PC-3 (cell line): ENCODE measurements around the gene BORCS8. TPM values are rescaled to one million over a fixed set of nuclear protein-coding genes. Genes with fewer than 3 reads are reported as not detected.

Source experiments
- ATAC-seq: fragments of 200-7000 bp; cut with Tn5 transposase; 2 replicates; pipeline ENCODE4 v1.9.1; 2020; ENCODE audit warnings: mild to moderate bottlenecking, moderate library complexity
- BruUV-seq: library from RNA; stranded (reverse); fragments of 400-500 nt; replicated peaks from 2 replicates; lab custom pipeline; 2021; lab: Mats Ljungman, UMichigan
- CTCF ChIA-PET: fragments of 300-600 bp; sonication (Branson Sonifier 250); formaldehyde crosslinking; loops from one replicate; lab custom pipeline; 2022; ENCODE audit warnings: antibody characterized with exemption; lab: Charles Lee
- POLR2A ChIA-PET: fragments of 300-600 bp; sonication (Branson Sonifier 250); formaldehyde crosslinking; loops from one replicate; lab custom pipeline; 2022; ENCODE audit warnings: antibody characterized with exemption; ENCODE audit not compliant: unreplicated experiment; lab: Charles Lee
- DNase-seq: peaks from one replicate; pipeline ENCODE4 v3.0.0-alpha.2; 2015
- H2AFZ ChIP-seq: fragments of 300-600 bp; sonication (generic); 2 replicates; pipeline ENCODE4 v1.6.0; 2016; ENCODE audit warnings: antibody characterized with exemption, low read length
- H3F3A ChIP-seq: fragments of 300-600 bp; sonication (generic); one replicate; pipeline ENCODE4 v1.6.0; 2017; ENCODE audit warnings: antibody characterized with exemption, low read length, control low read depth, mild to moderate bottlenecking; ENCODE audit not compliant: unreplicated experiment
- H3K27ac ChIP-seq: fragments of 300-600 bp; sonication (generic); 2 replicates; pipeline ENCODE4 v1.5.1; 2016; ENCODE audit warnings: mild to moderate bottlenecking, low read length
- H3K27me3 ChIP-seq: fragments of 300-600 bp; sonication (generic); 2 replicates; pipeline ENCODE4 v1.6.1; 2016; ENCODE audit warnings: low read length, mixed read lengths
- H3K36me3 ChIP-seq: fragments of 300-600 bp; sonication (generic); 2 replicates; pipeline ENCODE4 v1.6.1; 2016; ENCODE audit warnings: low read depth, mixed run types, low read length, mixed read lengths
- H3K4me1 ChIP-seq: fragments of 300-600 bp; sonication (generic); 2 replicates; pipeline ENCODE4 v1.5.1; 2016; ENCODE audit warnings: low read length; ENCODE audit not compliant: insufficient read depth
- H3K4me2 ChIP-seq: fragments of 300-600 bp; sonication (generic); 2 replicates; pipeline ENCODE4 v1.6.0; 2016; ENCODE audit warnings: low read length
- H3K4me3 ChIP-seq: fragments of 300-600 bp; sonication (generic); 2 replicates; pipeline ENCODE4 v1.5.1; 2016; ENCODE audit warnings: mild to moderate bottlenecking, low read length, mixed read lengths
- H3K79me2 ChIP-seq: fragments of 300-600 bp; sonication (generic); 2 replicates; pipeline ENCODE4 v1.6.1; 2017; ENCODE audit warnings: low read length, mixed read lengths
- H3K9ac ChIP-seq: fragments of 300-600 bp; sonication (generic); 2 replicates; pipeline ENCODE4 v1.6.0; 2016; ENCODE audit warnings: mild to moderate bottlenecking, low read length
- H3K9me2 ChIP-seq: fragments of 300-600 bp; sonication (generic); replicated peaks from 2 replicates; pipeline ENCODE4 v1.6.1; 2016; ENCODE audit warnings: mixed run types, low read length, mixed read lengths
- H3K9me3 ChIP-seq: fragments of 300-600 bp; sonication (generic); 2 replicates; pipeline ENCODE4 v1.6.1; 2016; ENCODE audit warnings: low read length, mixed read lengths
- H4K20me1 ChIP-seq: fragments of 300-600 bp; sonication (generic); 2 replicates; pipeline ENCODE4 v1.6.1; 2016; ENCODE audit warnings: low read length, mixed read lengths
- CTCF ChIP-seq: fragments of 300-600 bp; sonication (generic); conservative IDR thresholded peaks from 2 replicates; pipeline ENCODE4 v1.5.1; 2017; ENCODE audit warnings: antibody characterized with exemption, low read depth, mild to moderate bottlenecking, low read length
- EZH2 ChIP-seq: fragments of 300-600 bp; sonication (generic); IDR thresholded peaks from one replicate; pipeline ENCODE4 v1.6.1; 2017; ENCODE audit warnings: antibody characterized with exemption, mild to moderate bottlenecking, low read length; ENCODE audit not compliant: unreplicated experiment
- EZH2phosphoT487 ChIP-seq: fragments of 300-600 bp; sonication (generic); IDR thresholded peaks from 2 replicates; pipeline ENCODE4 v1.6.1; 2018; ENCODE audit warnings: mild to moderate bottlenecking, antibody characterized with exemption, low read length, borderline replicate concordance
- intact Hi-C: fragments of 100-400 bp; cut with micrococcal nuclease; formaldehyde crosslinking; loops from 2 replicates; pipeline ENCODE4 v1.9.0; 2023
- total RNA-seq: library from RNA; depleted of rRNA; stranded (reverse); fragments of >200 nt; gene quantifications from 2 replicates; pipeline ENCODE4 v1.2.3, GENCODE V29; 2014

BORCS8 gene
- total RNA-seq, 1 experiment from 2014 or later, result 33.1 TPM

DNA sequence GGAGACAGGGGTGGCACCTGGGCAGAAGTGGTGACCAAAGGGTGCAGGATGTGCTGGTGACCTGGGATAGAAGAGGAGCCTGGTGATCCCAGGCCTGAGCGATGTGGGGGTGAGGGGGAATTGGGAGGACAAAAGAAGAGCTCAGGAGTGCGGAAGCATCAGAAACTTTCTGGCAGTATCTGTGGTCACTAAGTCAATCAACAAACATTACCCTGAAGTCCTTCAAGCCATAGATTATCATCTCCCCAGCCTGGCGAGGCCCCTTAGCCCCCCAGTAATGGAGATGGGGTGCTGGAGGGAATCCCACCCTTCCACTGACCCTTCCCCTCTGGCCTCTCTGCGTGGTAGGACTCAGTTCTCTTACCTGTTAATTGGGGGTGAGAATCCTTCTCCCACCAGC lies 32.4 kb downstream of the BORCS8 start:
- Histone ChIP-seq H3K4me3 (no peak overlapping the region), H3K9me2 (no peaks in the 10 kb centered on the region), H3K27me3 (no peaks in the 10 kb centered on the region), H3K79me2 (no peaks in the 10 kb centered on the region), H2AFZ (no peak overlapping the region), H3K9me3 (no peaks in the 10 kb centered on the region), H3K4me1 (no peaks in the 10 kb centered on the region), H3K27ac (no peak overlapping the region), H3K36me3 (no peaks in the 10 kb centered on the region), H4K20me1 (no peaks in the 10 kb centered on the region), H3F3A (no peaks in the 10 kb centered on the region), H3K4me2 (no peak overlapping the region), H3K9ac (no peak overlapping the region)
- no TSS peak for BruUV-seq
- TF ChIP-seq CTCF (no peak), EZH2 (no peak), EZH2phosphoT487 (no peak)
- CTCF ChIA-PET, result no interaction called here
- ATAC-seq, result no peak
- intact Hi-C loops, result no loop called here
- no peak for DNase-seq
- POLR2A ChIA-PET, result no interaction called here

DNA sequence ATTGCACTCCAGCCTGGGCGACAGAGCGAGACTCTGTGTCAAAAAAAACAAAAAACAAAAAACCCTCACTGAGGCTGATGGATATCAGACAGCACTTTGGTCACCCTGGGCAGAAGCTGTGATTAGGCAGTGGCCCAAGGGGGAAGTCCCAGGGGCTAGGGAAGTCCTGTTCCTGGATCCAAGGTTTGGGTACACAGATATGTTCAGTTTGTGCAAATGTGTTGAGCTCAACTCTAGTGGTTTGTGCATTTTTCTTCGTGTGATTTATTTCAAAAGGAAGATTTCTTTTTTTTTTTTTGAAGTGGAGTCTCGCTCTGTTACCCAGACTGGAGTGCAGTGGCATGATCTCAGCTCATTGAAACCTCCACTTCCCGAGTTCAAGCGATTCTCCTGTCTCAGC lies 34.1 kb downstream of the BORCS8 start:
- CTCF ChIA-PET, result interaction anchor here (0.6 kb wide), 1 partner anchor 126 kb away, joined by 3 read pairs; no protein-coding TSS in a partner anchor
- H3F3A ChIP-seq, result no peaks in the 10 kb centered on the region
- H3K27me3 ChIP-seq, result no peaks in the 10 kb centered on the region
- H2AFZ ChIP-seq, result no peak overlapping the region
- H3K36me3 ChIP-seq, result no peaks in the 10 kb centered on the region
- H3K79me2 ChIP-seq, result no peaks in the 10 kb centered on the region
- no peaks in the 10 kb centered on the region for H3K9me3 ChIP-seq
- no peak overlapping the region for H3K27ac ChIP-seq
- H3K9me2 ChIP-seq, result no peaks in the 10 kb centered on the region
- intact Hi-C loops, result no loop called here
- ATAC-seq, result no peak
- no peaks in the 10 kb centered on the region for H4K20me1 ChIP-seq
- no peak overlapping the region for H3K4me3 ChIP-seq
- BruUV-seq, result no TSS peak
- no peak overlapping the region for H3K9ac ChIP-seq
- no peaks in the 10 kb centered on the region for H3K4me1 ChIP-seq
- POLR2A ChIA-PET, result no interaction called here
- TF ChIP-seq EZH2 (no peak), EZH2phosphoT487 (no peak), CTCF (no peak)
- no peak overlapping the region for H3K4me2 ChIP-seq
- DNase-seq, result no peak

- no TSS peak for BruUV-seq
- TF ChIP-seq EZH2phosphoT487 (no peak), CTCF (no peak), EZH2 (no peak)
- H3K9ac ChIP-seq, result no peak overlapping the region
- no peaks in the 10 kb centered on the region for H4K20me1 ChIP-seq
- POLR2A ChIA-PET, result no interaction called here
- intact Hi-C loops, result no loop called here
- no peak overlapping the region for H2AFZ ChIP-seq
- no peaks in the 10 kb centered on the region for H3K36me3 ChIP-seq
- H3K9me3 ChIP-seq, result no peaks in the 10 kb centered on the region
- no peak for DNase-seq
- no peak for ATAC-seq
- H3K79me2 ChIP-seq, result no peaks in the 10 kb centered on the region
- CTCF ChIA-PET, result no interaction called here
- H3F3A ChIP-seq, result no peaks in the 10 kb centered on the region
- H3K4me3 ChIP-seq, result no peak overlapping the region
- H3K27ac ChIP-seq, result no peak overlapping the region
- no peak overlapping the region for H3K4me2 ChIP-seq
- no peaks in the 10 kb centered on the region for H3K4me1 ChIP-seq
- no peaks in the 10 kb centered on the region for H3K27me3 ChIP-seq
- no peaks in the 10 kb centered on the region for H3K9me2 ChIP-seq
Measured at GRCh38 chr19:19155495-19156219, 36.3 kb downstream of the BORCS8 start.
